ENCODE measurements around the gene PTPRN2.

GRCh38 chr7:158454631-158455030 lies 133.0 kb downstream of the PTPRN2 start:
- TF ChIP-seq CTCF (conservative IDR thresholded peaks at IDR 0.05 in 1 of 2, IDR thresholded peaks at IDR 0.05 in 1 of 2; ENCODE audit: low read depth in 1 of 2, low read length in 2 of 2) (no peak), EZH2 (IDR thresholded peaks at IDR 0.05; ENCODE audit: low read length, missing control alignments) (no peak)

Data from fibroblast of lung (primary cell).